HFF-Myc (cell line): ENCODE data around the gene THOC7.
A peak's percentile ranks its signal among the peaks of the same experiment; 100 is the strongest.

ENCODE experiments used
- DNase-seq: peaks from one replicate; pipeline ENCODE4 v3.0.0-alpha.2; 2011; ENCODE audit warnings: low read depth; ENCODE audit errors: extremely low read depth
- H3K4me3 ChIP-seq: replicated peaks from 2 replicates; pipeline ENCODE4 v1.5.1; 2011; ENCODE audit warnings: low read depth, mild to moderate bottlenecking, control low read depth, low read length
- CTCF ChIP-seq: IDR thresholded peaks from 2 replicates; pipeline ENCODE4 v1.5.1; 2012; ENCODE audit warnings: mild to moderate bottlenecking, low read depth, low read length, control low read depth; ENCODE audit errors: missing control alignments

The THOC7 gene

GRCh38 chr3:63870615-63871005, 7.0 kb upstream of the THOC7 start:
- no peak for TF ChIP-seq CTCF
- no peak overlapping the region for H3K4me3 ChIP-seq
- no peak for DNase-seq

GRCh38 chr3:63869940-63870614, 6.5 kb upstream of the THOC7 start:
- H3K4me3 ChIP-seq: no peak overlapping the region
- TF ChIP-seq CTCF: no peak

GRCh38 chr3:63867225-63867624, 3.6 kb upstream of the THOC7 start:
- H3K4me3 ChIP-seq: no peak overlapping the region
- DNase-seq: no peak
- TF ChIP-seq CTCF: no peak

More at GRCh38 chr3:63869940-63870614, 6.5 kb upstream of the THOC7 start:
- no peak for DNase-seq

- peak overlapping the region; percentile 56 for H3K4me3 ChIP-seq
- TF ChIP-seq CTCF: no peak
- no peak for DNase-seq
Observed at GRCh38 chr3:63864965-63865327, 1.3 kb upstream of the THOC7 start.

- DNase-seq: no peak
- H3K4me3 ChIP-seq: peak overlapping the region; percentile 56
- no peak for TF ChIP-seq CTCF
Observed at GRCh38 chr3:63864008-63864964, 681 bp upstream of the THOC7 start.

- TF ChIP-seq CTCF: no peak
- H3K4me3 ChIP-seq: peak overlapping the region; percentile 83
- no peak for DNase-seq
Observed at GRCh38 chr3:63862804-63863149, 828 bp downstream of the THOC7 start.
